Measurements from ENCODE around the gene PIK3C2G.

- TF ChIP-seq CTCF (IDR thresholded peaks at IDR 0.05), result no peak
- no peak for TF ChIP-seq POLR2A (IDR thresholded peaks at IDR 0.05)
Observed at GRCh38 chr12:18394742-18395141, 133.4 kb downstream of the PIK3C2G start.

Measured in thyroid gland (tissue), 4 donors.